Dermis blood vessel endothelial cell (primary cell): ENCODE results near the gene MAPT. TPM values are rescaled to one million over a fixed set of nuclear protein-coding genes. Genes with fewer than 3 reads are reported as not detected.

Source experiments
- DNase-seq: peaks from one replicate; pipeline ENCODE4 v3.0.0; 2010
- total RNA-seq: library from RNA; depleted of rRNA; stranded (reverse); fragments of >200 nt; gene quantifications from 2 replicates; pipeline ENCODE4 v1.2.3, GENCODE V29; 2014

Gene MAPT
- total RNA-seq, 1 donor from 2014 or later = under 0.01 TPM

- DNase-seq = no peak
Measured at GRCh38 chr17:45863857-45864654, 30.3 kb upstream of the MAPT start.

GRCh38 chr17:45867171-45867570 is 27.2 kb upstream of the MAPT start:
- DNase-seq = no peak

- DNase-seq = no peak
Measured at GRCh38 chr17:45867702-45868101, 26.7 kb upstream of the MAPT start.

- DNase-seq = no peak
Measured at GRCh38 chr17:45868276-45868675, 26.1 kb upstream of the MAPT start.

GRCh38 chr17:45869676-45870341 is 24.5 kb upstream of the MAPT start:
- no peak for DNase-seq

GRCh38 chr17:45870342-45870974 is 23.9 kb upstream of the MAPT start:
- no peak for DNase-seq

GRCh38 chr17:45871718-45872117 is 22.6 kb upstream of the MAPT start:
- DNase-seq = no peak

GRCh38 chr17:45873728-45874127 is 20.6 kb upstream of the MAPT start:
- DNase-seq = no peak

GRCh38 chr17:45874151-45874550 is 20.2 kb upstream of the MAPT start:
- no peak for DNase-seq

GRCh38 chr17:45876539-45876938 is 17.8 kb upstream of the MAPT start:
- no peak for DNase-seq

GRCh38 chr17:45877467-45877866 is 16.9 kb upstream of the MAPT start:
- DNase-seq = no peak

GRCh38 chr17:45883063-45883462 is 11.3 kb upstream of the MAPT start:
- DNase-seq = no peak

GRCh38 chr17:45886852-45887251 is 7.5 kb upstream of the MAPT start:
- DNase-seq = no peak

- DNase-seq = no peak
Measured at GRCh38 chr17:45888392-45888791, 6.0 kb upstream of the MAPT start.

- DNase-seq = no peak
Measured at GRCh38 chr17:45889579-45889978, 4.8 kb upstream of the MAPT start.

GRCh38 chr17:45893725-45894021 is 681 bp upstream of the MAPT start:
- DNase-seq = no peak

- DNase-seq = peak; percentile 33
Measured at GRCh38 chr17:45895304-45895968, 1.1 kb downstream of the MAPT start.

GRCh38 chr17:45895969-45896785 is 1.8 kb downstream of the MAPT start:
- DNase-seq = no peak

GRCh38 chr17:45896803-45897693 is 2.7 kb downstream of the MAPT start:
- DNase-seq = no peak

GRCh38 chr17:45900136-45900535 is 5.8 kb downstream of the MAPT start:
- no peak for DNase-seq

GRCh38 chr17:45900723-45901415 is 6.5 kb downstream of the MAPT start:
- DNase-seq = no peak
